Stimulated activated naive B cell treated with anti-CD40 and anti-IgM and Interleukin-4, amounts not matched to agents 10 μg/mL and 1 μg/mL and 100 μg/mL, for 72 hours (primary cell): ENCODE measurements around the gene TMEM132D.

Experiments
- ATAC-seq, 2 donors: fragments of 150-1000 bp; cut with Tn5 transposase; replicated peaks; 2 replicates each; pipeline ENCODE4 v1.10.0; 2021; ENCODE audit warnings: moderate library complexity in 1 of 2
- DNase-seq: peaks from one replicate; pipeline ENCODE4 v3.0.0; 2021
- H3K27ac Mint-ChIP-seq: one replicate; pipeline ENCODE4 v1.8.0; 2022; ENCODE audit warnings: mild to moderate bottlenecking, mixed read lengths
- H3K27me3 Mint-ChIP-seq, 2 donors: one replicate each; pipeline ENCODE4 v1.8.0; 2022; ENCODE audit warnings: mixed read lengths in 2 of 2
- H3K36me3 Mint-ChIP-seq, 2 donors: one replicate each; pipeline ENCODE4 v1.8.0; 2022; ENCODE audit warnings: mixed read lengths in 2 of 2, mild to moderate bottlenecking in 1 of 2
- H3K4me1 Mint-ChIP-seq, 2 donors: one replicate each; pipeline ENCODE4 v1.8.0; 2022; ENCODE audit warnings: mixed read lengths in 2 of 2, mild to moderate bottlenecking in 1 of 2
- H3K4me3 Mint-ChIP-seq, 2 donors: one replicate each; pipeline ENCODE4 v1.8.0; 2022; ENCODE audit warnings: mild to moderate bottlenecking in 2 of 2, mixed read lengths in 2 of 2, moderate library complexity in 1 of 2
- H3K9me3 Mint-ChIP-seq, 2 donors: one replicate each; pipeline ENCODE4 v1.8.0; 2022; ENCODE audit warnings: mixed read lengths in 2 of 2, mild to moderate bottlenecking in 1 of 2

TMEM132D gene

DNA sequence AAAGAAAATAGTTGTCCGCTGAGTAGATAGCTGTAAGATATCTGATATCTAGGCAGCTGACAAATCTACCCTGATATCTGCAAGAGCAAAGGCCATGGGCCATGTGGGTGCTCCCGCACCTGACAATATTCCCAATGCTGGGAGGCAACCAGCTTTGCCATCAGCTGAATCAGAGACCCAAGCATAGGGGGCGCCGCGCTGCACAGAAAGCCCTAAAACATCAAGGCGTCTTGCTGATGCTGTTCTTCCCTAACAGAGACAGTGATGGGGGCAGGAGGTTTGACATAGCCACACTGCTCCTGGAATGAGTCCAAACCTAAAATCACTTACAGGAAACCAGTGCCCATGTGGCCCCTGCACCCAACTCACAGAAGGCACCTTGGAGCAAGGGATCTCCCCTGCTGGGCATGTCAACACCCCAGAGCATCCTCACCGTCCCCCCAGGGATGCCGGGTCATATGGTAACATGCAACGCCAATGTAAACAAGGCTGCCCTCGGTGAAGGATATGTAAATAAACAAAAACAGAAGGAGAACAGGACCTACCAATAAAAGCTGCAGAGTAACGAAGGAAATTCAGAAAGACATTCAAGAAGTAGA is 199.5 kb downstream of the TMEM132D start:
- Mint-ChIP-seq H3K27ac (no peak overlapping the region), H3K36me3 (no peaks in the 10 kb centered on the region), H3K4me3 (no peak overlapping the region), H3K27me3 (no peaks in the 10 kb centered on the region), H3K4me1 (no peaks in the 10 kb centered on the region), H3K9me3 (peaks cover 13 to 18% of the 10 kb centered on the region in 2 donors)
- no peak for DNase-seq
- no peak for ATAC-seq

DNA sequence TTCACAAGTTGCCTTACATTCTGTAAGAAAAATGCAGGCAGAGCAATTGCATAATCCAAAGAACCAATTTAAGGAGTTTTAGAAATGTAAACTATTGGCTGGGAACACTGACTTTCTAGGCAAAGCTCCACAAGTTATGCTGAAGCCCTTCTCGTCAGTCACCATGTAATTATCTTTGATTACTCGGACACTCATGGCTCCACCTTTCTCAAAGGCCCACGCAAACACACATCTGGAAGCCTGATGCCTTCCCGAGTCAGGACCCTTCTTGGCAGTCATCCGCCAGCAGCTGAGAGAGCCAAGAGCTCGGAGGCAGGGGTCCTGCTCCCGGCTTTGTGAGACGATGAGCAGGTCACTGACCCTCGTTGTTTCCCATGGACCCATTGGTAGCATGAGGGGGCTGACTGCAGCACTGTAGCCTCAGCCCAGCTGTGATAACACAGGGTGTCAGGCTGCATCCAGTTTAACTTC is 202.2 kb downstream of the TMEM132D start:
- Mint-ChIP-seq H3K27me3 (no peaks in the 10 kb centered on the region), H3K36me3 (no peaks in the 10 kb centered on the region), H3K4me3 (no peak overlapping the region), H3K4me1 (no peaks in the 10 kb centered on the region), H3K9me3 (peaks cover 6 to 8% of the 10 kb centered on the region in 2 donors), H3K27ac (no peak overlapping the region)
- ATAC-seq = no peak
- no peak for DNase-seq

DNA sequence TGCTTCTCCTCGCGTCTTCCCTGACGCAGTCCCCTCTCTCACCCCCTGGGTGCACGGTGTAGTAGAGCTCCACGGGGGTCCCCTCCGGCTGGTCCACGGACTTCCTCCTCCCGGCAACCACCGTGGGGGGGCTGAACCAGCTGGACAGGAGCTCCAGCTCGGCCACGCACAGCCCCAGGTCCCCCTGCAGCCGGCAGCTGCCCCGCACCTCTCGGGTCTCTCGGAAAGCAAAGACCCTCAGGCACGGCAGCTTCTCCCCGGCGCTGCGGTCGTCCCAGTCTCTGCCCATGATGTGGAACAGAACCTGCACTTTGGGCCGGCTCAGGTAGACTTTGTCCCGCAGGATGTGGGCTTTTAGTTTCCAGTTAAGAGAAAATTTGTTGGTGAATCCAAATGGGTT is 203.8 kb downstream of the TMEM132D start:
- H3K36me3 Mint-ChIP-seq = no peaks in the 10 kb centered on the region
- no peak for ATAC-seq
- no peak overlapping the region for H3K4me3 Mint-ChIP-seq
- peaks cover 6 to 8% of the 10 kb centered on the region in 2 donors for H3K9me3 Mint-ChIP-seq
- no peaks in the 10 kb centered on the region for H3K4me1 Mint-ChIP-seq
- H3K27ac Mint-ChIP-seq = no peak overlapping the region
- no peak for DNase-seq
- H3K27me3 Mint-ChIP-seq = no peaks in the 10 kb centered on the region

DNA sequence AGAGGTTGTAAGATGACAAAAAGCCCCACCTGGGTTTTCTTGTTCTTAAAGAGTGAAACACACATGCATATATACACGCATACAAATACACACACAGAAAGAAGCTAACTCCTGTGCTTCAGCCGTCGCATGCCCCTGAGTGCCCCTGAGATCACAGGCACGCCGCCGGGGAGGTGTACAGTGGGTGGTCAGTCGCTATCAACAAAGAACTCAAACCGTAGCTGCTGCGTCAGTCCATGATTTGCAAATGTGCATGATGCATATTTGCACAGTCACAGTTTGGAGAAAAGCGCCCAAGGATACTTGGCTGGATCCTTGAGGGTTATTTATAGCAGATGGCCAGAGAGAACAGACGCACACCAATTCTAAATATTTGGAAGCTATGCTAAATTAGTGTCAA is 206.9 kb downstream of the TMEM132D start:
- H3K4me3 Mint-ChIP-seq = no peak overlapping the region
- no peak overlapping the region for H3K27ac Mint-ChIP-seq
- H3K4me1 Mint-ChIP-seq = no peaks in the 10 kb centered on the region
- peaks cover 0 to 3% of the 10 kb centered on the region in 2 donors for H3K9me3 Mint-ChIP-seq
- ATAC-seq (no peak), DNase-seq (no peak)
- H3K27me3 Mint-ChIP-seq = no peaks in the 10 kb centered on the region
- H3K36me3 Mint-ChIP-seq = no peaks in the 10 kb centered on the region

DNA sequence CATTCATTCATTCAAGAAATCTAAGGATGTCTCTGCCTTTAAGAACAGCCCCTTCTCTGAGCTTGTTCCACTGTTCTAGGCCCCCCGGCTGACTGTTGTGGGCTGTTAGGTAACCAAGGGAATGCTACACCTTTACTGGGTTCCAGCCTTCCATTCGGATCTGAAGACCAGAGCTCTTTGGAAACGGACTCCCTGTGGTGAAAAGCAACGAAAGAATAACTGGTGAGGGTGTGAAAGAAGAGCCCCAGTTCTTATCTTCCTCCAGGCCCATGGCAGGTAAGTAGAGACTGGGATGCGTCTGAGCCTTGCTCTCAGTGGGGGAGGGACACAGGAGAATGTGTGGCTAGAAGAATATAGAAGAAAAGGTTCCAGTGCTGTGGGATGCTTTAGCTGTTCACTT is 207.4 kb downstream of the TMEM132D start:
- no peak overlapping the region for H3K27ac Mint-ChIP-seq
- H3K4me1 Mint-ChIP-seq = no peaks in the 10 kb centered on the region
- DNase-seq = no peak
- H3K9me3 Mint-ChIP-seq = peaks cover 0 to 3% of the 10 kb centered on the region in 2 donors
- no peak for ATAC-seq
- no peak overlapping the region for H3K4me3 Mint-ChIP-seq
- H3K36me3 Mint-ChIP-seq = no peaks in the 10 kb centered on the region
- H3K27me3 Mint-ChIP-seq = no peaks in the 10 kb centered on the region

DNA sequence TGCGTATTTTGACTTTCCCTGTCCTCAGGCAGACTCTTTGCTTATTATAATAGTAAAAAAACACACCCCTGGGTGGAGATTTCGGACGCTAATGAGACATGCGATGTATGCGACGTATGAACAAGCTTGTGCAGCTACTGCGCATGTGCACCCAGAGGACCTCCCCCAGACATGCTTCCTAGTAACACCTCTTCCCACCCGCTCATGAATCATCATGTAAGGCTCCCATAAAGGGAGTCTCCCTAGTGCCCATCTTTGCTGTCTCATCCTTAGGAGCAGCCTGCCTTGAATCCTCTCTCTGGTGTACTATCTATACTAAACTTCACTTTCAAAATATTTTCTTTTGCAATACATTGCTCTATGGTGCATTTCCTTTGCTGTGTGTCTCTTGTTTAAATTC is 210.1 kb downstream of the TMEM132D start:
- no peak for DNase-seq
- Mint-ChIP-seq H3K36me3 (no peaks in the 10 kb centered on the region), H3K9me3 (peaks cover 0 to 8% of the 10 kb centered on the region in 2 donors), H3K4me3 (no peak overlapping the region), H3K4me1 (no peaks in the 10 kb centered on the region), H3K27ac (no peak overlapping the region), H3K27me3 (no peaks in the 10 kb centered on the region)
- no peak for ATAC-seq

DNA sequence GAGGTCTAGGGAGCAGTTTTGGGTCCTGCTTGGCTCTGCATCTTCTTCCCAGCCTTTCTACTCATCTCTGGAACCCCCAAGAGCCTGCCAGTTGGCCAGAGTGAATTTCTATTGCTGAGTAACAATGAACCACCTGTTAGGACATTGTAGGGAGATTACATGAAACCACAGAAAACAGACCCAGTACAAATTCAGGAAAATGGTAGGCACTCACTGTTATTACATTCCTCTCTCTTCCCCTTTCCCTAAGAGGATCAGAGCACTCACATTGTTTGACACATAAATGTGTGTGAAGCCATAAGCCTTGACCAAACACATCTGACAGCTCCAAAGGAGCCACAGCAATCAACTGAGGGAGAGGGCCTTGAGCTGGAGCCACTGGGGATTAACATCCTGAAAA is 216.1 kb downstream of the TMEM132D start:
- ATAC-seq (no peak), DNase-seq (no peak)
- Mint-ChIP-seq H3K4me3 (no peak overlapping the region), H3K27ac (no peak overlapping the region), H3K9me3 (peaks cover 11 to 12% of the 10 kb centered on the region in 2 donors), H3K36me3 (no peaks in the 10 kb centered on the region), H3K27me3 (no peaks in the 10 kb centered on the region), H3K4me1 (no peaks in the 10 kb centered on the region)

DNA sequence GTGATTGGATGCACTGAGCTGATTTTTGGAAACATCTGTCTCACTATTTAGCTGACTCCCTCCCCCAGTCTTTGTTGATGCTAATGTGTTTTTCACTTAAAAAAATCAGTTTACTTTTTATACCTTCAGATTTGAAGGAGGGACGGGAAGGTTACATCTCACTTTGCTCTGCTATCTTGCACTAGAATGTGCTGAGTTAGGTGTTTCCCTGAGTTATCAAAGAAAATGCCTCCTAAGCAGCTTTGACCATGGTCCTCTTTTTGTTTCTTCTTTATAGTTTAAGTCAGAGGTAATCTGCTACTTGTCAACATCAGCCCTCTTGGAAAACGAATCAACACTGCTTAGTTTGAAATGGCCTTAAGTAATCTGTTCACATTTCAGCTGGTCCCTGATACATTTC is 222.0 kb downstream of the TMEM132D start:
- DNase-seq = no peak
- ATAC-seq = no peak
- Mint-ChIP-seq H3K4me1 (no peaks in the 10 kb centered on the region), H3K27me3 (no peaks in the 10 kb centered on the region), H3K36me3 (no peaks in the 10 kb centered on the region), H3K9me3 (peaks cover 13 to 17% of the 10 kb centered on the region in 2 donors), H3K4me3 (no peak overlapping the region), H3K27ac (no peak overlapping the region)

DNA sequence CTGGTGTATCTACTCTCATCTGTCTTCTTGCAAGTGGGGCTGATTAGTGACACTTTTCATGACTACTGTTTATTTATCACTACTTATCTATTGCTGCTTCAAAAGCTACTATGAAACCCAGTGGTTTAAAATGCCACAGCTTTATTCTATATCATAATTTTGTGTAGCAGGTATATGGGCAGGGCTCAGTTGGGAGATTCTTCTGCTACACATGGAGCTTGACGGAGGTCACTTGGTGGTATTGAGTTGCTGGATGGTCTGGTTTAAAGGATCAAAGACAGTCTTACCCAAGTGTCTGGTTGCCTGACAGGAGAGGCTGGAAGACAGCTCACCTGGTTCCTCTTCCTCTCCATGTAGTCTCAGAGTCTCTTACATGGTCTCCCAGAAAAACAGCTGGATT is 222.7 kb downstream of the TMEM132D start:
- Mint-ChIP-seq H3K9me3 (peaks cover 15 to 17% of the 10 kb centered on the region in 2 donors), H3K27me3 (no peaks in the 10 kb centered on the region), H3K4me3 (no peak overlapping the region), H3K36me3 (no peaks in the 10 kb centered on the region), H3K27ac (no peak overlapping the region), H3K4me1 (no peaks in the 10 kb centered on the region)
- DNase-seq (no peak), ATAC-seq (no peak)

DNA sequence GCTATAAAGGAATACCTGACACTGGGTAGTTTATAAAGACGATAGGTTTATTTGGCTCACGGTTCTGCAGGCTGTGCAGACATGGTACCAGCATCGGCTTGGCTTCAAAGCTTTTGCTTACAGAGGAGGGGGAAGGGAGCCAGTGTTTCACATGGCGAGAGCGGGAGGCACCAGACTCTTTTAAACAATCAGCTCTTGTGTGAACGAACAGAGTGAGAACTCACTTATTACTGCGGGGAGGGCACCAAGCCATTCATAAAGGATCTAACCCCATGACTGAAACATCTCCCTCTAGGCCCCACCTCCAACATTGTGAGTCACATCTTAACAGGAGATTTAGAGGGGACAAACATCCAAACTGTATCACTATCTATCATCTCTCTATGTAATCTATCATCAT is 227.4 kb downstream of the TMEM132D start:
- ATAC-seq (no peak), DNase-seq (no peak)
- Mint-ChIP-seq H3K4me3 (no peak overlapping the region), H3K4me1 (no peaks in the 10 kb centered on the region), H3K36me3 (no peaks in the 10 kb centered on the region), H3K27me3 (no peaks in the 10 kb centered on the region), H3K27ac (no peak overlapping the region), H3K9me3 (peaks cover 5 to 13% of the 10 kb centered on the region in 2 donors)

DNA sequence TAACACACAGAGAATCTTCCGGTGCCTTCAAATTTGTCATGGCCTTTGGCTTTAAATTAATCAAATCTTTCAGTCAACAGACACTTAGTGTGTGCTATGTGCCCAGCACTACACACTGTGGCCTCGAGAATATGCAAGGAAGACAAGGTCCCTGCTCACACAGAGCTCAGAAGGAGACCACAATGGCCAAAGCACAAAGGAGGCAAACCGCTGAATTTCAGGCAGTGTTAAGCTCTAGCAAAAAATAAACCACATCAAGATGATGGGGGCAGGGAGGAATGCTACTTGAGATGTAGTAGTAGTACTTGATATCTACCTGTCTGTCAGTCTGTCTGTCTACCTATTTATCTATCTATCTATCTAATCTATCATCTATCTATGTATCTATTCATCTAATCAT is 227.9 kb downstream of the TMEM132D start:
- ATAC-seq = no peak
- Mint-ChIP-seq H3K4me3 (no peak overlapping the region), H3K27ac (no peak overlapping the region)

DNA sequence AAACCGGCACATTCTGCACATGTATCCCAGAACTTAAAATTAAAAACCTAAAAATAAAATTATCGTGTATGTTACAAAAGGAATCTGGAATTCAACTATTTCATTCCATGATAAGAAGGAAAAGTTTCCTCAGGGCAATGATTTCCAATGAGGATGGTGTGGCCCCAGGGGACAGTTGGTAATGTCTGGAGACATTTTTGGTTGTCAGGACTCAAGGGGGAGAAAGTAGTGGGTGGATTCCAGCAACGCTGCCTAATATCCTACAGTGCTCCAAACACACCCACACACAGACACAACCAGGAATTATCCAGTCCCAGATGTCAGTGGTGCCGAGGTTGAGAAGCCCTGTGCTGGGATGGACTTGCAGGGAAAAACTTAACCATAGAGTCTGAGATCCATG is 228.3 kb downstream of the TMEM132D start:
- Mint-ChIP-seq H3K27ac (no peak overlapping the region), H3K4me1 (no peaks in the 10 kb centered on the region), H3K36me3 (no peaks in the 10 kb centered on the region), H3K4me3 (no peak overlapping the region), H3K27me3 (no peaks in the 10 kb centered on the region), H3K9me3 (peaks cover 0 to 10% of the 10 kb centered on the region in 2 donors)
- ATAC-seq (no peak), DNase-seq (no peak)

More for the DNA sequence above, 227.9 kb downstream of the TMEM132D start:
- peaks cover under 1 to 9% of the 10 kb centered on the region in 2 donors for H3K9me3 Mint-ChIP-seq
- H3K27me3 Mint-ChIP-seq = no peaks in the 10 kb centered on the region
- no peaks in the 10 kb centered on the region for H3K36me3 Mint-ChIP-seq
- DNase-seq = no peak
- no peaks in the 10 kb centered on the region for H3K4me1 Mint-ChIP-seq

DNA sequence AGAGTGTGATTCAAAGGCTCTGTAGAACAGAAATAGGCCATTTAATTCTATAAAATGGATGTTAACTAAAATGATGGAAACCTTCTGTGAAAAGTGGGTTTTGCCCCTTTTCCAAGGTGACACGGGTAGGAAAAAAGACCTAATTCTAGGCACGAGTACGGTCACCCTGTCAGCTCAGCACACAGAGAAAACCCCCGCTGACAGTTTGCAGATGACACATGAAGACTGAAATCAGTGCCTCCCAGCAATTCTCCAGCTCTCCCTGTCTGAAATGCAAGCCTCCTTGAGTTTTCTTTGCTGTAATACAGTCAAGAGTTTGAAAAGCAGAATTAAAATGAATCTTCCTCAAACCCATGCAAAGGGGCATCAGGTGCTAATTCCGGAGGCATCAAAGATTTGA is 230.0 kb downstream of the TMEM132D start:
- DNase-seq = no peak
- Mint-ChIP-seq H3K36me3 (no peaks in the 10 kb centered on the region), H3K9me3 (peaks cover 0 to 12% of the 10 kb centered on the region in 2 donors), H3K4me3 (no peak overlapping the region), H3K4me1 (no peaks in the 10 kb centered on the region), H3K27ac (no peak overlapping the region), H3K27me3 (no peaks in the 10 kb centered on the region)
- no peak for ATAC-seq

DNA sequence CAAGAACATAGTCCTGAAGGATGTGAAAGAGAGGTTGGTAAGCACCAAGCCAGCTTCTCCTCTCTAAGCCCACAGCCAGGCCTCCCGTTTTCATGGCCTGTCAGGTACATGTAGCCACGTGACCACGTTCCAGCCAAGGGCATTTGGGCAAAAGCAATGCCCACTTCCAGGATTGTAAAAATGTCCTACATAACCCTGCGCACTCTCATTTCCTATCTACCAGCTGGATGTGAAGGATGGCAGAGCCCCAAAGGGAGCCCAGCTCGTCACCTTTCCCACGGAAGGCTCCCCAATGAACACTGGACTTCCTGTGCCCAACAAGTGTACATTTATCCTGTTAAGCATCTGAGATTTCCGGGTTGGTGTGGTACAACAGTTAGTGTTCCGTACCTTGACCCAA is 231.7 kb downstream of the TMEM132D start:
- no peaks in the 10 kb centered on the region for H3K36me3 Mint-ChIP-seq
- H3K4me3 Mint-ChIP-seq = no peak overlapping the region
- DNase-seq (no peak), ATAC-seq (no peak)
- no peak overlapping the region for H3K27ac Mint-ChIP-seq
- no peaks in the 10 kb centered on the region for H3K27me3 Mint-ChIP-seq
- H3K4me1 Mint-ChIP-seq = no peaks in the 10 kb centered on the region
- H3K9me3 Mint-ChIP-seq = peaks cover 0 to 10% of the 10 kb centered on the region in 2 donors

DNA sequence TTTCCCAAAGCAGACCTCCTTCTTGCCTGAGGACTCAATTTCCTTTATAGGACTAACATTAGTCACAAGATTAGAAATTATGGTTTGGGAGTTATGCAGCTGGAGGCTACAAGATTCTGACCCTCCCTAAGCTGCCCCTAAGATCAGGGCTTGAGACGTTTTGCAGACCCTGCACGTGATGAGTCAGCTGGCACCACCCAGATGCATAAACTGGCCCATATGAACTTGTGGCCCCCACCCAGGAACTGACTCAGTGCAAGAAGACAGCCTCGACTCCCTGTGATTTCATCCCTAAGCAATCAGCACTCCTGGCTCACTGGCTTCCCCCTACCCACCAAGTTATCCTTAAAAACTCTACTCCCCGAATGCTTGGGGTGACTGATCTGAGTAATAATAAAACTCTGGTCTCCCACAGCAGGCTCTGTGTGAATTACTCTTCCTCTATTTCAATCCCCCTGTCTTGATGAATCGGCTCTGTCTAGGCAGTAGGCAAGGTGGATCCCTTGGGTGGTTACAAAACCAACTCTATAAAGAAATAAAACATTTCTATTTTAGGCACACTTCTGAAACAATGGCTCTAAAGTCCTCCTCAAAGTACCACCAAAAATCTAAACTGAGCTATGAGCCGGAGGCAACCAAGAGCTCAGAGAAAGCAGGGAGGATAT is 233.4 kb downstream of the TMEM132D start:
- no peak overlapping the region for H3K4me3 Mint-ChIP-seq
- no peak for DNase-seq
- H3K9me3 Mint-ChIP-seq = peaks cover 0 to 8% of the 10 kb centered on the region in 2 donors
- H3K27ac Mint-ChIP-seq = no peak overlapping the region
- H3K4me1 Mint-ChIP-seq = no peaks in the 10 kb centered on the region
- no peaks in the 10 kb centered on the region for H3K27me3 Mint-ChIP-seq
- H3K36me3 Mint-ChIP-seq = no peaks in the 10 kb centered on the region
- ATAC-seq = no peak
